Measurements from ENCODE around the gene DAP. TPM values are rescaled to one million over a fixed set of nuclear protein-coding genes. Genes with fewer than 3 reads are reported as not detected.

Gene DAP
- total and polyA plus RNA-seq, 10 of the 15 experiments (the other 5 are each of a cell fraction or from before 2014, with no cell fraction given), result 12.9 to 130 (median 49.9) TPM

DNA sequence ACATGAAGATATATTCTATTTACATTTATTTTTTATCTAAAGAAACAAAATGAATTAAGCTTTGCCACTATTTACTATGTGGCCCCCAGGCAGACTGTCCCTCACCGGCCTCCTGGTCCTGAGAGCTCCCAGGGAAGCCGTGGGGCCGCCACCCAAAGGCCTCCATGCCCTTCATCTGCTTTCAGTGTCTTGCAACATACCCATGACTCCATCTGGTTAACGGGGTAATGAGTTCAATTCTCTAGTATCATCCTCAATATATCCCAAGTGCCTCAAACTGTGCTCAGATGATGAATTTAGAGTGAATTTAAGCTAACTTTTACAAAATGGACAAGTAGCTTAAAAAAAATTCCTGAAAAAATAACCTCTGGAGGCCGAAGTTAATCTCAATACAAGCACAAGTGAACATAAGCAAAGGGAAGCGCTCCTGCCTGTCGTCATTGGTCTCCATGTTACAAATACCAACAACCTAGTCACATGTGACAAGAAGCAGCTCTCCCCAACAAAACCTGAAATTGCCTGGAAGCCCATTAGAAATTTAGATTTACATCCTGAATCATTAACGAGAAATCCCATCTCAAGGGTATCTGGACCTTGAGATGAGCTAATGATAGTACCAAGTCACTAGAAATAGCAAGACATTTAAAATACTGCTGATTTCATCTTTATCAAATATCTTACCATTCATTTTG is 26.1 kb downstream of the DAP start:
- no peak for FAIRE-seq
- no peak overlapping the region for H3K4me2 ChIP-seq (ENCODE audit: control insufficient read depth, insufficient read depth)
- H3K4me3 ChIP-seq, result no peak overlapping the region
- H3K4me1 ChIP-seq (ENCODE audit: control insufficient read depth, insufficient read depth, low read length), result peaks cover 12% of the 10 kb centered on the region
- H3K36me3 ChIP-seq (ENCODE audit: control insufficient read depth in 2 of 2, insufficient read depth in 2 of 2, low read length in 1 of 2), result peaks cover 7 to 10% of the 10 kb centered on the region in 2 experiments
- CTCF ChIA-PET, result interaction anchor here (0.6 to 4.3 kb wide), 4 partner anchors 16 to 125 kb away, joined by 3 to 20 read pairs (median 4); no protein-coding TSS in a partner anchor
- POLR2A ChIA-PET, result interaction anchor here (0.6 kb wide), 2 partner anchors 306 to 494 kb away, joined by 3 read pairs; no protein-coding TSS in a partner anchor
- peaks cover 6% of the 10 kb centered on the region for H3K79me2 ChIP-seq (ENCODE audit: control insufficient read depth, insufficient read depth, low read length)
- no peak overlapping the region for H3K27ac ChIP-seq (ENCODE audit: control insufficient read depth, insufficient read depth)
- H4K20me1 ChIP-seq (ENCODE audit: control insufficient read depth, insufficient read depth), result no peaks in the 10 kb centered on the region
- H2AFZ ChIP-seq (ENCODE audit: control insufficient read depth, low read depth, low read length), result no peak overlapping the region
- H3K27me3 ChIP-seq (replicated peaks in 1 of 2; ENCODE audit: control insufficient read depth in 2 of 2, insufficient read depth in 2 of 2, low read length in 1 of 2), result no peaks in the 10 kb centered on the region
- H3K9me3 ChIP-seq (replicated peaks; ENCODE audit: control insufficient read depth, insufficient read depth, low read length), result no peaks in the 10 kb centered on the region; the same call in 2 of the 3 replicates
- no peak overlapping the region for H3K9ac ChIP-seq (ENCODE audit: control insufficient read depth, insufficient read depth, low read length)
- no peak for ATAC-seq
- DNase-seq (ENCODE audit: low read depth, low spot score), result no peak
- 86% methylated on average over 8 of the region's 8 CpGs for WGBS (ENCODE audit: insufficient coverage, insufficient replicate concordance, low lambda C conversion rate, missing lambda C conversion rate)
- RAD21 ChIA-PET (ENCODE audit: unreplicated experiment), result interaction anchor here (1.3 kb wide), 1 partner anchor 40 kb away, joined by 3 read pairs; no protein-coding TSS in a partner anchor
- intact Hi-C loops (cut with micrococcal nuclease; ENCODE audit: unreplicated experiment), result no loop called here
- in situ Hi-C loops (cut with MboI), result no loop called here
- SMC1A ChIA-PET (ENCODE audit: uncharacterized antibody, unreplicated experiment), result interaction anchor here (1.2 to 1.5 kb wide), 3 partner anchors 13 to 34 kb away, joined by 3 to 10 read pairs (median 4); no protein-coding TSS in a partner anchor
- TF ChIP-seq JUND (IDR thresholded peaks at IDR 0.05; ENCODE audit: low read depth, low read length) (no peak), YBX1 (IDR thresholded peaks at IDR 0.05) (no peak), SREBF2 (IDR thresholded peaks at IDR 0.05; ENCODE audit: low read length) (no peak)
- TF ChIP-seq, protein P1, sequence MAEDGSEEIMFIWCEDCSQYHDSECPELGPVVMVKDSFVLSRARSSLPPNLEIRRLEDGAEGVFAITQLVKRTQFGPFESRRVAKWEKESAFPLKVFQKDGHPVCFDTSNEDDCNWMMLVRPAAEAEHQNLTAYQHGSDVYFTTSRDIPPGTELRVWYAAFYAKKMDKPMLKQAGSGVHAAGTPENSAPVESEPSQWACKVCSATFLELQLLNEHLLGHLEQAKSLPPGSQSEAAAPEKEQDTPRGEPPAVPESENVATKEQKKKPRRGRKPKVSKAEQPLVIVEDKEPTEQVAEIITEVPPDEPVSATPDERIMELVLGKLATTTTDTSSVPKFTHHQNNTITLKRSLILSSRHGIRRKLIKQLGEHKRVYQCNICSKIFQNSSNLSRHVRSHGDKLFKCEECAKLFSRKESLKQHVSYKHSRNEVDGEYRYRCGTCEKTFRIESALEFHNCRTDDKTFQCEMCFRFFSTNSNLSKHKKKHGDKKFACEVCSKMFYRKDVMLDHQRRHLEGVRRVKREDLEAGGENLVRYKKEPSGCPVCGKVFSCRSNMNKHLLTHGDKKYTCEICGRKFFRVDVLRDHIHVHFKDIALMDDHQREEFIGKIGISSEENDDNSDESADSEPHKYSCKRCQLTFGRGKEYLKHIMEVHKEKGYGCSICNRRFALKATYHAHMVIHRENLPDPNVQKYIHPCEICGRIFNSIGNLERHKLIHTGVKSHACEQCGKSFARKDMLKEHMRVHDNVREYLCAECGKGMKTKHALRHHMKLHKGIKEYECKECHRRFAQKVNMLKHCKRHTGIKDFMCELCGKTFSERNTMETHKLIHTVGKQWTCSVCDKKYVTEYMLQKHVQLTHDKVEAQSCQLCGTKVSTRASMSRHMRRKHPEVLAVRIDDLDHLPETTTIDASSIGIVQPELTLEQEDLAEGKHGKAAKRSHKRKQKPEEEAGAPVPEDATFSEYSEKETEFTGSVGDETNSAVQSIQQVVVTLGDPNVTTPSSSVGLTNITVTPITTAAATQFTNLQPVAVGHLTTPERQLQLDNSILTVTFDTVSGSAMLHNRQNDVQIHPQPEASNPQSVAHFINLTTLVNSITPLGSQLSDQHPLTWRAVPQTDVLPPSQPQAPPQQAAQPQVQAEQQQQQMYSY (CRISPR knock-in tag; IDR thresholded peaks at IDR 0.05), result no peak
- no TSS peak for BruUV-seq (replicated peaks)

Measured in GM12878 (cell line).